HEK293T (cell line): ENCODE data around the gene CD151.

Experiments
- CTCF ChIA-PET: fragments of 350-600 bp; formaldehyde crosslinking; extraction: SDS; loops from one replicate; lab custom pipeline; 2021; ENCODE audit warnings: antibody characterized with exemption, inconsistent platforms; lab: Yijun Ruan, JAX
- POLR2A ChIA-PET: fragments of 350-600 bp; formaldehyde crosslinking; extraction: SDS; loops from one replicate; lab custom pipeline; 2020; ENCODE audit warnings: antibody characterized with exemption, inconsistent platforms; lab: Yijun Ruan, JAX
- DNase-seq: peaks from one replicate; pipeline ENCODE4 v3.0.0; 2012; ENCODE audit warnings: mixed read lengths; ENCODE audit errors: extremely low spot score
- ARNT ChIP-seq: fragments of 450-650 bp; IDR thresholded peaks from 2 replicates; pipeline ENCODE4 v1.6.1; 2017; ENCODE audit warnings: mild to moderate bottlenecking
- BHLHE40 ChIP-seq: fragments of 450-650 bp; IDR thresholded peaks from 2 replicates; pipeline ENCODE4 v1.6.1; 2016; ENCODE audit warnings: mild to moderate bottlenecking, moderate library complexity, borderline replicate concordance
- CTBP1 ChIP-seq: fragments of 450-650 bp; IDR thresholded peaks from 2 replicates; pipeline ENCODE4 v1.6.1; 2016; ENCODE audit warnings: borderline replicate concordance
- ELF4 ChIP-seq: fragments of 450-650 bp; IDR thresholded peaks from 2 replicates; pipeline ENCODE4 v1.6.1; 2017; ENCODE audit warnings: antibody characterized with exemption
- FOXA1 ChIP-seq: fragments of 450-650 bp; IDR thresholded peaks from 2 replicates; pipeline ENCODE4 v1.6.1; 2016; ENCODE audit warnings: mild to moderate bottlenecking
- FOXK2 ChIP-seq: fragments of 450-650 bp; IDR thresholded peaks from 2 replicates; pipeline ENCODE4 v1.6.1; 2016; ENCODE audit warnings: mild to moderate bottlenecking
- FOXM1 ChIP-seq: fragments of 450-650 bp; IDR thresholded peaks from 2 replicates; pipeline ENCODE4 v1.6.1; 2017; ENCODE audit warnings: mild to moderate bottlenecking, borderline replicate concordance
- HDGF ChIP-seq: fragments of 450-650 bp; IDR thresholded peaks from 2 replicates; pipeline ENCODE4 v1.6.1; 2017; ENCODE audit warnings: antibody characterized with exemption, borderline replicate concordance
- L3MBTL2 ChIP-seq: fragments of 450-650 bp; conservative IDR thresholded peaks from 2 replicates; pipeline ENCODE4 v1.6.1; 2016; ENCODE audit warnings: mild to moderate bottlenecking
- LEF1 ChIP-seq: fragments of 450-650 bp; IDR thresholded peaks from 2 replicates; pipeline ENCODE4 v1.6.1; 2017; ENCODE audit warnings: mild to moderate bottlenecking, borderline replicate concordance
- NFRKB ChIP-seq: fragments of 450-650 bp; IDR thresholded peaks from 2 replicates; pipeline ENCODE4 v1.6.1; 2016; ENCODE audit warnings: mild to moderate bottlenecking, moderate library complexity
- PKNOX1 ChIP-seq: fragments of 450-650 bp; IDR thresholded peaks from 2 replicates; pipeline ENCODE4 v1.6.1; 2016
- SP1 ChIP-seq: fragments of 450-650 bp; IDR thresholded peaks from 2 replicates; pipeline ENCODE4 v1.6.1; 2017
- SUZ12 ChIP-seq: fragments of 450-650 bp; IDR thresholded peaks from 2 replicates; pipeline ENCODE4 v1.6.1; 2016; ENCODE audit warnings: mild to moderate bottlenecking
- TARDBP ChIP-seq: fragments of 450-650 bp; IDR thresholded peaks from 2 replicates; pipeline ENCODE4 v1.6.1; 2016
- ZNF384 ChIP-seq: fragments of 450-650 bp; IDR thresholded peaks from 2 replicates; pipeline ENCODE4 v1.6.1; 2016

The CD151 gene

GRCh38 chr11:821512-822371 lies 11.0 kb upstream of the CD151 start:
- TF ChIP-seq FOXM1 (no peak), PKNOX1 (no peak), L3MBTL2 (no peak), SUZ12 (no peak), SP1 (no peak), ARNT (no peak), BHLHE40 (no peak), CTBP1 (no peak)
- ChIA-PET POLR2A (interaction anchor here (0.9 to 5.3 kb wide), 4 partner anchors 11 to 21 kb away, joined by 3 to 39 read pairs (median 4); partner anchors contain the start of genes CD151, POLR2L, RPLP2 and TSPAN4), CTCF (no interaction called here)
- no peak for DNase-seq

- CTCF ChIA-PET = no interaction called here
- POLR2A ChIA-PET = interaction anchor here (1.8 kb wide), 1 partner anchor 10 kb away, joined by 4 read pairs; no protein-coding TSS in a partner anchor
- DNase-seq = no peak
- TF ChIP-seq LEF1 (no peak), FOXK2 (no peak), NFRKB (no peak), PKNOX1 (no peak)
Observed at GRCh38 chr11:823441-824291, 9.1 kb upstream of the CD151 start.

- ChIA-PET CTCF (no interaction called here), POLR2A (interaction anchor here (1.8 kb wide), 1 partner anchor 10 kb away, joined by 4 read pairs; no protein-coding TSS in a partner anchor)
- TF ChIP-seq ARNT = no peak
- TF ChIP-seq BHLHE40 = no peak
- TF ChIP-seq HDGF = no peak
- TF ChIP-seq CTBP1 = no peak
- no peak for TF ChIP-seq TARDBP
- no peak for TF ChIP-seq L3MBTL2
- TF ChIP-seq SP1 = no peak
- no peak for TF ChIP-seq NFRKB
- TF ChIP-seq ELF4 = no peak
- TF ChIP-seq ZNF384 = no peak
- no peak for TF ChIP-seq FOXA1
- TF ChIP-seq FOXK2 = no peak
- TF ChIP-seq FOXM1 = no peak
- no peak for TF ChIP-seq PKNOX1
- TF ChIP-seq SUZ12 = no peak
- DNase-seq = no peak
Observed at GRCh38 chr11:824292-824880, 8.4 kb upstream of the CD151 start.

- POLR2A ChIA-PET = interaction anchor here (1.8 kb wide), 1 partner anchor 9 kb away, joined by 4 read pairs; no protein-coding TSS in a partner anchor
- no peak for TF ChIP-seq ELF4
- no peak for TF ChIP-seq PKNOX1
- TF ChIP-seq HDGF = no peak
- CTCF ChIA-PET = no interaction called here
- no peak for DNase-seq
Observed at GRCh38 chr11:824942-825341, 7.8 kb upstream of the CD151 start.

GRCh38 chr11:825366-826226 lies 7.2 kb upstream of the CD151 start:
- ChIA-PET POLR2A (interaction anchor here (0.9 to 1.8 kb wide), 2 partner anchors 9 to 16 kb away, joined by 3 to 4 read pairs; no protein-coding TSS in a partner anchor), CTCF (no interaction called here)
- DNase-seq = no peak
- TF ChIP-seq FOXM1 (no peak), TARDBP (no peak)
